ENCODE data around the gene SMAGP.
"Not testable (repeated sequence)": the region's sequence is repeated elsewhere in the genome, so short reads cannot be mapped to it uniquely, and the experiment has no call there.

- TF ChIP-seq POLR2A (IDR thresholded peaks at IDR 0.05; ENCODE audit: low read length); GATA1 (IDR thresholded peaks at IDR 0.05; ENCODE audit: low read depth, low read length): not testable (repeated sequence)
These were observed 43.1 kb downstream of the SMAGP start for GRCh38 chr12:51227112-51227511.
